ENCODE measurements around the gene KDM7A. TPM values are rescaled to one million over a fixed set of nuclear protein-coding genes. Genes with fewer than 3 reads are reported as not detected.

KDM7A gene
- total and polyA plus RNA-seq, 2 of the 8 experiments (the other 6 are each of a cell fraction or from before 2014, with no cell fraction given): 2.2 to 12.5 TPM

- TF ChIP-seq CHD7 (IDR thresholded peaks at IDR 0.05; ENCODE audit: insufficient replicate concordance, low read length) (no peak), SP4 (IDR thresholded peaks at IDR 0.05; ENCODE audit: low read length) (no peak), SUZ12 (IDR thresholded peaks at IDR 0.05; ENCODE audit: low read length) (no peak)
Observed at GRCh38 chr7:140084142-140084655, 92.6 kb downstream of the KDM7A start (continued).
